Pancreas (tissue), 10 donors: ENCODE measurements around the gene RABAC1. TPM values are rescaled to one million over a fixed set of nuclear protein-coding genes. Genes with fewer than 3 reads are reported as not detected.
A peak's percentile ranks its signal among the peaks of the same experiment; 100 is the strongest.
"Not testable (repeated sequence)": the region's sequence is repeated elsewhere in the genome, so short reads cannot be mapped to it uniquely, and the experiment has no call there.

Source experiments
- ATAC-seq, 4 donors: fragments of 200-7000 bp; cut with Tn5 transposase; one replicate each; pipeline versions ENCODE4 v1.8.0 to v1.9.1; 2020; ENCODE audit warnings: mild to moderate bottlenecking in 4 of 4, moderate library complexity in 4 of 4
- DNase-seq, 6 donors: peaks; one replicate each; pipeline ENCODE4 v3.0.0-alpha.2; 2020
- FAIRE-seq: peaks from 2 replicates; lab custom pipeline; 2012; peaks lifted over from hg19 to GRCh38; lab: Jason Lieb, UNC
- H3K27ac ChIP-seq, 4 donors: fragments of 200-600 bp; sonication (generic); 1 replicate in 3 of 4; 2 replicates in 1 of 4; pipeline versions ENCODE4 v1.5.0 to v1.8.0; 2020
- H3K27me3 ChIP-seq, 4 donors: fragments of 200-600 bp; one replicate each; pipeline ENCODE4 v1.8.0; 2021
- H3K36me3 ChIP-seq, 3 donors: fragments of 200-600 bp; sonication (generic) in 1 of 3; one replicate each; pipeline versions ENCODE4 v1.5.0 to v1.8.0; 2020 to 2021
- H3K4me1 ChIP-seq, 3 donors: fragments of 200-600 bp; one replicate each; pipeline ENCODE4 v1.8.0; 2021
- H3K4me3 ChIP-seq, 4 donors: fragments of 200-600 bp; sonication (generic) in 2 of 4; one replicate each; pipeline versions ENCODE4 v1.5.0 to v1.8.0; 2020 to 2021
- H3K9me3 ChIP-seq, 4 donors: fragments of 200-600 bp; one replicate each; pipeline ENCODE4 v1.8.0; 2021
- CTCF ChIP-seq, 4 donors: fragments of 200-600 bp; sonication (generic) in 3 of 4; IDR thresholded peaks; one replicate each; pipeline versions ENCODE4 v1.5.0 to v1.8.0; 2021; ENCODE audit warnings: antibody characterized with exemption in 4 of 4
- WGBS, 2 donors: extraction: QIAGEN DNeasy Blood & Tissue Kit; methylation state at CpG; one replicate each; pipeline ENCODE4 v1.1.7; 2013; 5-methylcytosine and 5-hydroxymethylcytosine counted together
- intact Hi-C, 3 donors: fragments of 100-400 bp; cut with DNase I; formaldehyde crosslinking; loops; one replicate each; pipeline versions ENCODE4 v1.11.1 to v1.14.2; 2022
- polyA plus RNA-seq, 2 donors: library from polyadenylated mRNA; stranded (reverse); fragments of 200-250 nt; gene quantifications; one replicate each; pipeline ENCODE4 v1.2.3, GENCODE V29; 2013
- total RNA-seq, 6 donors: library from RNA; stranded (reverse); fragmentation: NEBNext Ultra II Directional in 4 of 6; extraction: Animal tissue kit (Norgen Biotek cat#: 25700) in 4 of 6; gene quantifications; one replicate each; pipeline versions ENCODE4 v1.2.1 to v1.2.4, GENCODE V29; 2021 to 2023
- donor health status: healthy with polysubstance abuse.
- donor health status: DM: no; HTN: no; CAD: no; lungs with moderate emphysema.
- donor health status: DM: no; HTN: no; CAD: no.
- donor health status: control.
- donor health status: control.
- donor health status: Bipolar disorder and iron deficiency.
- donor health status: DM: yes; HTN: yes; CAD: no.
- donor health status: DM: no; HTN: no; CAD: no.
- donor health status: DM: no; HTN: no; CAD: no.
- donor health status: DM: yes; HTN: yes; CAD: no.

The RABAC1 gene
- total and polyA plus RNA-seq, 8 donors: 49.8 to 134 (median 74.0) TPM

GRCh38 chr19:41994521-41994971 is 35.4 kb upstream of the RABAC1 start:
- ATAC-seq (no peak), FAIRE-seq (no peak), DNase-seq (peak in 1 of 6 donors; percentile 33)
- 25% methylated on average over 13 of the region's 13 CpGs for whole genome bisulfite sequencing, 2 donors
- H3K4me1 ChIP-seq: no peaks in the 10 kb centered on the region
- H3K4me3 ChIP-seq: peak overlapping the region in 1 of 4 donors; percentile 54
- TF ChIP-seq CTCF (IDR thresholded peaks at IDR 0.05): no peak
- intact Hi-C loops: no loop called here
- H3K27me3 ChIP-seq: peaks cover 0 to 19% (median 1%) of the 10 kb centered on the region in 4 donors
- no peak overlapping the region for H3K27ac ChIP-seq
- H3K36me3 ChIP-seq: no peaks in the 10 kb centered on the region
- H3K9me3 ChIP-seq: no peaks in the 10 kb centered on the region

- peaks cover 0 to 13% (median 1%) of the 10 kb centered on the region in 4 donors for H3K27me3 ChIP-seq
- no peaks in the 10 kb centered on the region for H3K4me1 ChIP-seq
- intact Hi-C loops: no loop called here
- no peak for FAIRE-seq
- H3K27ac ChIP-seq: no peak within 1 kb of the TSS
- no peaks in the 10 kb centered on the region for H3K9me3 ChIP-seq
- H3K36me3 ChIP-seq: no peaks in the 10 kb centered on the region
- TF ChIP-seq CTCF (IDR thresholded peaks at IDR 0.05): no peak
- peak; percentile 23 to 75 (median 44) for DNase-seq
- ATAC-seq: peak; percentile 63 to 86 (median 84)
- 1 to 2% methylated on average over 39 to 84 of the region's 84 CpGs for WGBS, 2 donors
- peak within 1 kb of the TSS in 3 of 4 donors; percentile 26 to 54 (median 39) for H3K4me3 ChIP-seq
Measured at GRCh38 chr19:41993612-41994483, 34.7 kb upstream of the RABAC1 start, which contains the start of gene ATP1A3. Gene ATP1A3, minus strand, starts transcription at chr19:41994230. Its CDS starts 154 bp downstream, at chr19:41994076.

- intact Hi-C loops, H3K36me3 ChIP-seq, ATAC-seq, FAIRE-seq, H3K4me1 ChIP-seq, H3K27ac ChIP-seq, H3K9me3 ChIP-seq, H3K4me3 ChIP-seq: not testable (repeated sequence)
- peaks cover 0 to 13% (median 1%) of the 10 kb centered on the region in 4 donors for H3K27me3 ChIP-seq
- peak in 1 of 6 donors; percentile 62 for DNase-seq
- 67 to 80% methylated on average over 10 to 11 of the region's 11 CpGs for WGBS, 2 donors
Measured at GRCh38 chr19:41991925-41992569, 32.9 kb upstream of the RABAC1 start.

- peaks cover 0 to 7% (median 1%) of the 10 kb centered on the region in 4 donors for H3K27me3 ChIP-seq
- no peak for FAIRE-seq
- no peaks in the 10 kb centered on the region for H3K36me3 ChIP-seq
Measured at GRCh38 chr19:41991025-41991424, 31.9 kb upstream of the RABAC1 start.

More at GRCh38 chr19:41991025-41991424, 31.9 kb upstream of the RABAC1 start:
- ATAC-seq (no peak), DNase-seq (peak in 1 of 6 donors; percentile 50)
- no peak overlapping the region for H3K27ac ChIP-seq
- H3K4me1 ChIP-seq: no peaks in the 10 kb centered on the region
- no peak for TF ChIP-seq CTCF (IDR thresholded peaks at IDR 0.05)
- H3K9me3 ChIP-seq: no peaks in the 10 kb centered on the region
- WGBS, 2 donors: 16 to 18% methylated on average over 15 of the region's 15 CpGs
- intact Hi-C loops: no loop called here
- no peak overlapping the region for H3K4me3 ChIP-seq
